Cardiac ventricle fibroblast (primary cell): Measurements from ENCODE around the gene GPR141. TPM values are rescaled to one million over a fixed set of nuclear protein-coding genes. Genes with fewer than 3 reads are reported as not detected.

Experiments used
- total RNA-seq: library from RNA; depleted of rRNA; stranded (reverse); fragments of >200 nt; gene quantifications from 2 replicates; pipeline ENCODE4 v1.2.3, GENCODE V29; 2015

GPR141 gene
- total RNA-seq: not detected in 2 replicates

GRCh38 chr7:37683246-37684120 lies at the start of gene GPR141:
GPR141 (plus strand) TSS chr7:37683766; CDS start chr7:37740394, 56,628 bp downstream.

Other genes starting within 250 kb of the GPR141 start
- 1.9 and 2.7 TPM in 2 replicates for gene ELMO1, start 234.9 kb upstream of the GPR141 start, total RNA-seq
- gene NME8, start 164.8 kb downstream of the GPR141 start, total RNA-seq: not detected in 2 replicates
- gene SFRP4, start 233.1 kb downstream of the GPR141 start, total RNA-seq: 0.25 and 1.5 TPM in 2 replicates
- 12.1 and 14.9 TPM in 2 replicates for gene EPDR1, start 236.9 kb downstream of the GPR141 start, total RNA-seq